A673 (cell line): ENCODE measurements around the gene MOCS1. TPM values are rescaled to one million over a fixed set of nuclear protein-coding genes. Genes with fewer than 3 reads are reported as not detected.
A peak's percentile ranks its signal among the peaks of the same experiment; 100 is the strongest.

Experiments used
- BruUV-seq: library from RNA; stranded (reverse); fragments of 400-500 nt; replicated peaks from 2 replicates; lab custom pipeline; 2021; lab: Mats Ljungman, UMichigan
- CTCF ChIA-PET: fragments of 300-600 bp; sonication (Branson Sonifier 250); formaldehyde crosslinking; loops from one replicate; lab custom pipeline; 2022; ENCODE audit warnings: antibody characterized with exemption; lab: Charles Lee
- POLR2A ChIA-PET: fragments of 300-600 bp; sonication (Branson Sonifier 250); formaldehyde crosslinking; loops from one replicate; lab custom pipeline; 2022; ENCODE audit warnings: antibody characterized with exemption; ENCODE audit not compliant: low non-redundant PET; lab: Charles Lee
- DNase-seq: peaks from one replicate; pipeline ENCODE4 v3.0.0-alpha.2; 2015; ENCODE audit warnings: low spot score
- H3K27ac ChIP-seq: fragments of 200-600 bp; sonication (generic); 2 replicates; pipeline ENCODE4 v1.5.1; 2016; ENCODE audit warnings: mixed run types, low read depth, mild to moderate bottlenecking, mixed read lengths, antibody characterized with exemption, low read length; ENCODE audit not compliant: poor library complexity, severe bottlenecking
- H3K27me3 ChIP-seq: fragments of 200-600 bp; sonication (generic); replicated peaks from 2 replicates; pipeline ENCODE4 v1.6.1; 2017; ENCODE audit warnings: mixed run types, low read depth, mild to moderate bottlenecking, mixed read lengths, antibody characterized with exemption, low read length; ENCODE audit not compliant: insufficient read depth, poor library complexity
- H3K36me3 ChIP-seq: fragments of 200-600 bp; sonication (generic); 2 replicates; pipeline ENCODE4 v1.6.1; 2016; ENCODE audit warnings: mixed run types, mild to moderate bottlenecking, mixed read lengths, antibody characterized with exemption, low read length; ENCODE audit not compliant: insufficient read depth, poor library complexity, severe bottlenecking
- H3K4me1 ChIP-seq: fragments of 200-600 bp; sonication (generic); 2 replicates; pipeline ENCODE4 v1.6.1; 2017; ENCODE audit warnings: mixed run types, mild to moderate bottlenecking, mixed read lengths, antibody characterized with exemption, low read length; ENCODE audit not compliant: insufficient read depth, poor library complexity, severe bottlenecking
- H3K4me3 ChIP-seq: fragments of 200-600 bp; sonication (generic); 2 replicates; pipeline ENCODE4 v1.5.1; 2016; ENCODE audit warnings: low read depth, mixed run types, mild to moderate bottlenecking, mixed read lengths, low read length; ENCODE audit not compliant: poor library complexity, severe bottlenecking
- H3K9me3 ChIP-seq: fragments of 200-600 bp; sonication (generic); 2 replicates; pipeline ENCODE4 v1.6.1; 2016; ENCODE audit warnings: mixed run types, low read depth, mild to moderate bottlenecking, mixed read lengths, antibody characterized with exemption, low read length; ENCODE audit not compliant: poor library complexity, severe bottlenecking
- CTCF ChIP-seq: fragments of 300-800, 200-600 bp; sonication (generic); conservative IDR thresholded peaks from 2 replicates; pipeline ENCODE4 v1.5.1; 2017; ENCODE audit warnings: low read depth, mild to moderate bottlenecking, antibody characterized with exemption, low read length, moderate library complexity, mixed read lengths
- EZH2 ChIP-seq: fragments of 200-600 bp; sonication (generic); IDR thresholded peaks from 2 replicates; pipeline ENCODE4 v1.6.1; 2017; ENCODE audit warnings: borderline replicate concordance, low read depth, mild to moderate bottlenecking, mixed read lengths, antibody characterized with exemption, low read length; ENCODE audit not compliant: poor library complexity, severe bottlenecking
- intact Hi-C: fragments of 100-400 bp; cut with micrococcal nuclease; formaldehyde crosslinking; loops from one replicate; pipeline ENCODE4 v1.10.0; 2022; ENCODE audit not compliant: unreplicated experiment
- total RNA-seq: library from RNA; stranded (reverse); gene quantifications from 2 replicates; pipeline ENCODE4 v1.2.3, GENCODE V29; 2021

Gene MOCS1
- total RNA-seq, 1 experiment from 2014 or later: 2.5 TPM

GRCh38 chr6:39935241-39935640 lies 979 bp upstream of the MOCS1 start:
- Histone ChIP-seq H3K9me3 (no peaks in the 10 kb centered on the region), H3K27me3 (peaks cover 4% of the 10 kb centered on the region), H3K4me3 (no peak overlapping the region), H3K27ac (no peak overlapping the region), H3K36me3 (no peaks in the 10 kb centered on the region), H3K4me1 (peaks cover 15% of the 10 kb centered on the region)
- DNase-seq: no peak
- BruUV-seq: no TSS peak
- TF ChIP-seq CTCF (no peak), EZH2 (no peak)
- intact Hi-C loops: no loop called here
- POLR2A ChIA-PET: no interaction called here
- CTCF ChIA-PET: no interaction called here

GRCh38 chr6:39933669-39934130 lies 562 bp downstream of the MOCS1 start:
- BruUV-seq: no TSS peak
- TF ChIP-seq EZH2 (no peak), CTCF (no peak)
- Histone ChIP-seq H3K36me3 (no peaks in the 10 kb centered on the region), H3K27me3 (peaks cover 4% of the 10 kb centered on the region), H3K9me3 (no peaks in the 10 kb centered on the region), H3K4me1 (peaks cover 9% of the 10 kb centered on the region), H3K4me3 (peak overlapping the region; percentile 71), H3K27ac (no peak overlapping the region)
- intact Hi-C loops: no loop called here
- ChIA-PET CTCF (no interaction called here), POLR2A (interaction anchor here (0.6 kb wide), 1 partner anchor 14 kb away, joined by 3 read pairs; no protein-coding TSS in a partner anchor)
- no peak for DNase-seq

- no peaks in the 10 kb centered on the region for H3K9me3 ChIP-seq
- H3K4me3 ChIP-seq: no peak overlapping the region
- CTCF ChIA-PET: no interaction called here
- no TSS peak for BruUV-seq
- H3K27ac ChIP-seq: no peak overlapping the region
- intact Hi-C loops: no loop called here
- no peaks in the 10 kb centered on the region for H3K36me3 ChIP-seq
- H3K4me1 ChIP-seq: no peaks in the 10 kb centered on the region
- DNase-seq: no peak
- H3K27me3 ChIP-seq: peaks cover 4% of the 10 kb centered on the region
- no peak for TF ChIP-seq EZH2
- TF ChIP-seq CTCF: no peak
- POLR2A ChIA-PET: no interaction called here
Measured at GRCh38 chr6:39932386-39932910, 1.8 kb downstream of the MOCS1 start.
